Type B pancreatic cell (in vitro differentiated cells): ENCODE measurements around the gene KHDRBS2. TPM values are rescaled to one million over a fixed set of nuclear protein-coding genes. Genes with fewer than 3 reads are reported as not detected.

ENCODE experiments used
- DNase-seq: peaks from one replicate; pipeline ENCODE4 v3.0.0; 2021; ENCODE audit warnings: mixed read lengths; ENCODE audit not compliant: unreplicated experiment; ENCODE audit errors: extremely low spot score
- H3K27ac Mint-ChIP-seq: 2 replicates; pipeline ENCODE4 v1.8.0; 2021; ENCODE audit warnings: mild to moderate bottlenecking, mixed read lengths
- H3K27me3 Mint-ChIP-seq: 2 replicates; pipeline ENCODE4 v1.8.0; 2021; ENCODE audit warnings: mixed read lengths
- H3K36me3 Mint-ChIP-seq: 2 replicates; pipeline ENCODE4 v1.8.0; 2021; ENCODE audit warnings: mixed read lengths
- H3K4me1 Mint-ChIP-seq: one replicate; pipeline ENCODE4 v1.8.0; 2021; ENCODE audit warnings: mixed read lengths; ENCODE audit not compliant: unreplicated experiment
- H3K4me3 Mint-ChIP-seq: 2 replicates; pipeline ENCODE4 v1.8.0; 2021; ENCODE audit warnings: mild to moderate bottlenecking, mixed read lengths
- H3K9me3 Mint-ChIP-seq: 2 replicates; pipeline ENCODE4 v1.8.0; 2021; ENCODE audit warnings: mixed read lengths
- total RNA-seq: library from RNA; stranded (reverse); gene quantifications from 2 replicates; pipeline ENCODE4 v1.2.1, GENCODE V29; 2021; ENCODE audit warnings: low replicate concordance
- TF ChIP-seq, protein P1 (sequence below): fragments of 200-600 bp; sonication (generic); conservative IDR thresholded peaks from 2 replicates; pipeline ENCODE4 v1.5.0; 2021; ENCODE audit warnings: antibody characterized with exemption, mild to moderate bottlenecking

The KHDRBS2 gene
- total RNA-seq, 1 donor from 2014 or later, result 3.5 TPM

DNA sequence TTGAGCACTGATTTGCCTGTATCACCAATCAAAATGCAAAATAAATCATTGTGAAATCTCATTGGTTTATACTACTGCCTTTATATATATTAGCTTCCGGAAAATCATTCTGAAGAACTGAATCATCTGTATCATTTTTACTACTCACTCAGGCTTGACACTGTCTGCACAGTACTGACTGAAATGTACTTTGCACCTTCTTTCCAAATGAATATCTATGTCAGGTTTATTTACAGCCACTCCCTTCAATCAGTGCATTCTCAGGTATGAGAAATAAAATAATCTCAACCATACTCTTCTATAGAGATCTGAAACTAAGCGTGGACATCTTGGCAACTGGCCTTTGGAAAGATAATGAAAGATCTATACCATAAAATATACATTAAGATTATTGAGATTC lies 2.7 kb downstream of the KHDRBS2 start:
- Mint-ChIP-seq H3K4me3 (peak overlapping the region; percentile 69), H3K36me3 (no peaks in the 10 kb centered on the region), H3K4me1 (peaks cover 8% of the 10 kb centered on the region), H3K27me3 (peaks cover 29% of the 10 kb centered on the region), H3K27ac (no peak overlapping the region), H3K9me3 (no peaks in the 10 kb centered on the region)
- TF ChIP-seq, protein P1, sequence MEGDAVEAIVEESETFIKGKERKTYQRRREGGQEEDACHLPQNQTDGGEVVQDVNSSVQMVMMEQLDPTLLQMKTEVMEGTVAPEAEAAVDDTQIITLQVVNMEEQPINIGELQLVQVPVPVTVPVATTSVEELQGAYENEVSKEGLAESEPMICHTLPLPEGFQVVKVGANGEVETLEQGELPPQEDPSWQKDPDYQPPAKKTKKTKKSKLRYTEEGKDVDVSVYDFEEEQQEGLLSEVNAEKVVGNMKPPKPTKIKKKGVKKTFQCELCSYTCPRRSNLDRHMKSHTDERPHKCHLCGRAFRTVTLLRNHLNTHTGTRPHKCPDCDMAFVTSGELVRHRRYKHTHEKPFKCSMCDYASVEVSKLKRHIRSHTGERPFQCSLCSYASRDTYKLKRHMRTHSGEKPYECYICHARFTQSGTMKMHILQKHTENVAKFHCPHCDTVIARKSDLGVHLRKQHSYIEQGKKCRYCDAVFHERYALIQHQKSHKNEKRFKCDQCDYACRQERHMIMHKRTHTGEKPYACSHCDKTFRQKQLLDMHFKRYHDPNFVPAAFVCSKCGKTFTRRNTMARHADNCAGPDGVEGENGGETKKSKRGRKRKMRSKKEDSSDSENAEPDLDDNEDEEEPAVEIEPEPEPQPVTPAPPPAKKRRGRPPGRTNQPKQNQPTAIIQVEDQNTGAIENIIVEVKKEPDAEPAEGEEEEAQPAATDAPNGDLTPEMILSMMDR, result no peak
- no peak for DNase-seq

DNA sequence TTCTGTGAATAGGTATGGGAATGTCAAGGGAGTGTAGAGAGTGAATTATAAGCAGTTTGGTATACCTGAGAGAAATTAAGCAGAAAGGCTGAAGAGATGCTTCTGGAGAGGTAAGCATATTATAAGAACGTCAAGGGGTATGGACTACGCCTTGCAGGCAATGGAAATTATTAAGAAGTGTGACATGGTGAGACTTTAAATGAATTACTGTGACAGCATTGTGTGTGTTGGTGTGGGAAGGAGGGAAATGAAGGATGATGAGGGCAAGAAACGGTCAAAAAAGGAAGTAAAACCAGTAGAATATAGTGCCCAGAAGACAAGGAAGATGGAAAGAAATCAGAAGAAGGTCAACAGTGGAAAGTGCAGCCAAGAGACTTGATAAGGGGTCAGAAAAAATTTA lies 5.9 kb downstream of the KHDRBS2 start:
- H3K4me1 Mint-ChIP-seq, result no peaks in the 10 kb centered on the region
- DNase-seq, result no peak
- H3K9me3 Mint-ChIP-seq, result no peaks in the 10 kb centered on the region
- H3K36me3 Mint-ChIP-seq, result no peaks in the 10 kb centered on the region
- H3K27me3 Mint-ChIP-seq, result peaks cover 6% of the 10 kb centered on the region
- no peak overlapping the region for H3K27ac Mint-ChIP-seq
- TF ChIP-seq, protein P1, result no peak
- H3K4me3 Mint-ChIP-seq, result no peak overlapping the region

DNA sequence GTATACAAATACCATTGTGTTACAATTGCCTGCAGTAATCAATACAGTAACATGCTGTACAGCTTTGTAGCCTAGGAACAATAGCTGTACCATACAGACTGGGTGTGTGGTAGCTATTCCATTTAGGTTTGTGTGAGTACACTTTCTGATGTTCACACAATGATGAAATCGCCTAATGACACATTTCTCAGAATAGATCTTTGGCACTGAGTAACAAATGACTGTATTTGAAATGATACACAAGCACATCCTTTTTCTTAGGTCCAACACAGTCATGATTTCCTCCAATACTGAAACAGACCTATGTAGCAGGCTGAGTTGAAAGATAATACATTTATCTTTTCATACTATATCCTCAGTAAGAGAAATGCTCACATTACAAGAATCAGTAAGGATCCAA lies 13.9 kb downstream of the KHDRBS2 start:
- no peaks in the 10 kb centered on the region for H3K4me1 Mint-ChIP-seq
- no peak overlapping the region for H3K4me3 Mint-ChIP-seq
- H3K27me3 Mint-ChIP-seq, result no peaks in the 10 kb centered on the region
- no peaks in the 10 kb centered on the region for H3K36me3 Mint-ChIP-seq
- no peak for DNase-seq
- H3K9me3 Mint-ChIP-seq, result no peaks in the 10 kb centered on the region
- no peak overlapping the region for H3K27ac Mint-ChIP-seq
- TF ChIP-seq, protein P1, result no peak

DNA sequence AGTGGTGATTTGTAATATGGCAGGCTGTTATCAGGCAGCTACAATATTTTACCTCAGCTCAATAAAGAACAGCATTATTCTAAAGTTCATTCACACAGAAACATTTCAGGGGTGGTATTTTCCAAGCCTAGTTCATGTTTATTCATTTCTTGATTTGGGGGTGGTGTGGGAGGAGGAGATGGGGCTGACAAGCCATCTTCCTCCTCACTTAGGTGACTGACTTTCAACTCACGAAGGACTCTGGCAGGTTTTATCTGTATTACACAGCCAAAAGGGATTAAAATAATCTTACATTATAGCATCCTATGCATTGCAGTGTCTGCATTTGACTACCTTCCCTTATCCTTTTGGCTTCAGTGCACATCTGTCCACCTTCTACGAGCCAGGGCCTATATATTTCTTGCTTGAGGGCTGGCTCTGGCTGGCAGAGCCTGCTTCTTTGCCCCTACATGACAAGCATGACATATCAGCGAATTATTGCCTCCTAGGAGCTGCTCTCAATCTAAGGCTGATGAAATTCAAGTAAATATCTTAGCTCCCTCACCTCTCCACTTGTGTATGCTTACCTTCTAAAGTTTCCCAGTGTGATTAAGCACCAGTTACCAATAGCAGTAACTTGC lies 20.0 kb downstream of the KHDRBS2 start:
- H3K27me3 Mint-ChIP-seq, result no peaks in the 10 kb centered on the region
- H3K4me3 Mint-ChIP-seq, result no peak overlapping the region
- no peak for DNase-seq
- no peak overlapping the region for H3K27ac Mint-ChIP-seq
- no peaks in the 10 kb centered on the region for H3K36me3 Mint-ChIP-seq
- TF ChIP-seq, protein P1, result no peak
- H3K4me1 Mint-ChIP-seq, result no peaks in the 10 kb centered on the region
- H3K9me3 Mint-ChIP-seq, result no peaks in the 10 kb centered on the region

DNA sequence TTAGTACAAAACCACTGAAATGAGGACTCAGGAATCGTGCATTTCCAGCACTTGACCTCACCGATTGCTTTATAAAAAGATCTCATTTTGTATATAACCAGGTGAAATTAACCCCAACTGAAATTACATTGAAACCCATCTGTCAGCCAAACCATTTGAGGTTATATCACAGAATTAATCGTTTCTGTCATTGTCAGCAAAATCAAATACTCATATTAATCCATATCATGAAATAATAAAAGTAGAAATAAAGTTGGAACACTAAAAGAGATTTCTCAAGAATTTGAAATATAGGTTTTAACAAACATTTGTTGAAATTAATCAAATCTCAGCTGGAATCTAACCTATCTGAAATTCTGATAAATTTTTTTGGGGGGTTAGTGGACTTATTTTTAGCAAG lies 23.7 kb downstream of the KHDRBS2 start:
- no peak overlapping the region for H3K4me3 Mint-ChIP-seq
- no peaks in the 10 kb centered on the region for H3K36me3 Mint-ChIP-seq
- no peaks in the 10 kb centered on the region for H3K4me1 Mint-ChIP-seq
- no peak overlapping the region for H3K27ac Mint-ChIP-seq
- no peak for DNase-seq
- TF ChIP-seq, protein P1, result no peak
- no peaks in the 10 kb centered on the region for H3K9me3 Mint-ChIP-seq
- H3K27me3 Mint-ChIP-seq, result no peaks in the 10 kb centered on the region

DNA sequence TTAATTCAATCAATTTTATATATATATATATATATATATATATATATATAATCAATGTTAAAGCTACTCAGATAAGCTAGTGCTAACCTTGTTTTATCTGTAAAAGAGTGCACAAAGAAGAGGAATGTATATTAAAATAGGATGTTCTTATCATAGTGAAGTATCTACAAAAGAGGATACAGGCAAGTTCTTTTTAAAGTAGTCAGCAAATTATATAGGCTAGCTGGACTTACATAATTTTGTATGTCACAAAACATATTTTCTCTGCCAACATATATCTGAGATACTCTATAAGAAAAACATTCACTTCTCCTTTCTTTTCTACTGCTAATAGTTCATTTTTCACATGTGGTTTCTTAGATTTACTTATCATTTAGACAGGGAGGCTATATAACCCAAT lies 39.9 kb downstream of the KHDRBS2 start:
- Mint-ChIP-seq H3K4me3 (no peak overlapping the region), H3K4me1 (no peaks in the 10 kb centered on the region), H3K27me3 (no peaks in the 10 kb centered on the region), H3K36me3 (no peaks in the 10 kb centered on the region), H3K9me3 (no peaks in the 10 kb centered on the region), H3K27ac (no peak overlapping the region)
- TF ChIP-seq, protein P1, result no peak
- no peak for DNase-seq
